Gastrocnemius medialis (tissue), 4 donors: ENCODE results near the gene TTLL9.

Source experiments
- POLR2A ChIP-seq, 2 donors: fragments of 450-650 bp; IDR thresholded peaks; one replicate each; pipeline ENCODE4 v1.6.1; 2017; ENCODE audit warnings: antibody characterized with exemption in 2 of 2, mild to moderate bottlenecking in 2 of 2, moderate library complexity in 2 of 2
- TF ChIP-seq, protein P1 (sequence below), 5 experiments: fragments of 450-650 bp in 3 of 5; fragments of 200-600 bp in 2 of 5; sonication (generic) in 2 of 5; IDR thresholded peaks in 4 of 5; conservative IDR thresholded peaks in 1 of 5; 1 replicate in 4 of 5; 2 replicates in 1 of 5; pipeline ENCODE4 v1.5.1; 2016 to 2019; ENCODE audit warnings: antibody characterized with exemption in 5 of 5, mild to moderate bottlenecking in 3 of 5, moderate library complexity in 3 of 5

DNA sequence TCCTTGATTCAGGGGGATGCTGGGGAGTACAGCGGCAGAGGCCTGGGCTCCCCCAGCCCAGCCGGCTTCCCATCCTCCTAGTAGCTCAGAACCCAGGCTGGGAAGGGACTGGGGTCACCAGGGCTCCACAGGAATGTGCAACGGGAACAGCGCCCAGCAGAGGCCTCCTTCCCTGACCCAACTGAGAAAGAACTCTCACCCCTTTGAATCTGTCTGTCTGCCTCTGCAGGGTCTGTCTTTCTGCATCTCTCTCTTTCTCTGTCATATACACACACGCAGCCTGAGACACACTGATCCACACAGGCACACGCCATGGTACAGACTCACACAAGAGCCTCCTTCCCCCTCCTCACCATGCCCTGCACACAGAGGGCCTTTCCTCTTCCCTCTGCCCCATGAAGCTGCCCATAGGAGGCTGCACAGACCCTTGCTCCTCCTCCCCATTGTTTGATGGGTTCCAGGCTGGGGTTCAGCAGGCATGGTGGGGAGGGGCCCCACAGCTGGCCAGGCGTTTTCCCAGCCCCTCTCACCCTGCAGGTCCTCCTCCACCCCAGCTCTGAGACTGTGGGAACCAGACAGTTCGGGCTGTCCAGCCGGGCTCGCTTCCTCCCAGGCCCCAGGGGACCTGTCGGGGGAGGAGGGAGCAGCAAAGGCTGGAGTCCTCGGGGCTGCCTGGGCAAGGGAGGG, 27.8 kb upstream of the TTLL9 start:
- TF ChIP-seq, protein P1, sequence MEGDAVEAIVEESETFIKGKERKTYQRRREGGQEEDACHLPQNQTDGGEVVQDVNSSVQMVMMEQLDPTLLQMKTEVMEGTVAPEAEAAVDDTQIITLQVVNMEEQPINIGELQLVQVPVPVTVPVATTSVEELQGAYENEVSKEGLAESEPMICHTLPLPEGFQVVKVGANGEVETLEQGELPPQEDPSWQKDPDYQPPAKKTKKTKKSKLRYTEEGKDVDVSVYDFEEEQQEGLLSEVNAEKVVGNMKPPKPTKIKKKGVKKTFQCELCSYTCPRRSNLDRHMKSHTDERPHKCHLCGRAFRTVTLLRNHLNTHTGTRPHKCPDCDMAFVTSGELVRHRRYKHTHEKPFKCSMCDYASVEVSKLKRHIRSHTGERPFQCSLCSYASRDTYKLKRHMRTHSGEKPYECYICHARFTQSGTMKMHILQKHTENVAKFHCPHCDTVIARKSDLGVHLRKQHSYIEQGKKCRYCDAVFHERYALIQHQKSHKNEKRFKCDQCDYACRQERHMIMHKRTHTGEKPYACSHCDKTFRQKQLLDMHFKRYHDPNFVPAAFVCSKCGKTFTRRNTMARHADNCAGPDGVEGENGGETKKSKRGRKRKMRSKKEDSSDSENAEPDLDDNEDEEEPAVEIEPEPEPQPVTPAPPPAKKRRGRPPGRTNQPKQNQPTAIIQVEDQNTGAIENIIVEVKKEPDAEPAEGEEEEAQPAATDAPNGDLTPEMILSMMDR (IDR thresholded peaks at IDR 0.05 in 4 of 5, conservative IDR thresholded peaks at IDR 0.05 in 1 of 5): no peak
- no peak for TF ChIP-seq POLR2A (IDR thresholded peaks at IDR 0.05)
